Endothelial cell of umbilical vein (primary cell): Measurements from ENCODE around the gene CRYZL1. TPM values are rescaled to one million over a fixed set of nuclear protein-coding genes. Genes with fewer than 3 reads are reported as not detected.

ENCODE experiments used
- BruUV-seq: library from RNA; stranded (reverse); fragments of 400-500 nt; replicated peaks from 2 replicates; lab custom pipeline; 2021; lab: Mats Ljungman, UMichigan
- CTCF ChIA-PET: fragments of 300-600, 350-600 bp; sonication (Branson Sonifier 250); formaldehyde crosslinking; loops from one replicate; lab custom pipeline; 2021; ENCODE audit warnings: antibody characterized with exemption, inconsistent platforms; lab: Charles Lee
- POLR2A ChIA-PET: fragments of 300-600, 350-600 bp; sonication (Branson Sonifier 250); formaldehyde crosslinking; loops from one replicate; lab custom pipeline; 2021; ENCODE audit warnings: antibody characterized with exemption, inconsistent platforms; lab: Charles Lee
- DNase-seq: peaks from one replicate; pipeline ENCODE4 v3.0.0-alpha.2; 2011; ENCODE audit warnings: low read depth, low spot score
- FAIRE-seq: peaks from 2 replicates; lab custom pipeline; 2011; peaks lifted over from hg19 to GRCh38; lab: Jason Lieb, UNC
- H2AFZ ChIP-seq: 2 replicates; pipeline ENCODE4 v1.6.0; 2012; ENCODE audit warnings: low read depth, low read length, control low read depth, inconsistent platforms
- H3K27ac ChIP-seq: 2 replicates; pipeline ENCODE4 v1.5.1; 2011; ENCODE audit warnings: low read depth, mild to moderate bottlenecking, control low read depth, low read length, moderate library complexity; ENCODE audit not compliant: insufficient read depth
- H3K27me3 ChIP-seq, 2 experiments: 2 replicates each; pipeline versions ENCODE4 v1.6.0 to v1.6.1; 2011; ENCODE audit warnings: low read length in 2 of 2, mixed read lengths in 1 of 2; ENCODE audit not compliant: control insufficient read depth in 2 of 2, insufficient read depth in 2 of 2
- H3K36me3 ChIP-seq, 2 experiments: 2 replicates in 1 of 2; 3 replicates in 1 of 2; pipeline ENCODE4 v1.5.1; 2011; ENCODE audit warnings: low read length in 2 of 2, mild to moderate bottlenecking in 1 of 2, moderate library complexity in 1 of 2; ENCODE audit not compliant: control insufficient read depth in 2 of 2, insufficient read depth in 2 of 2; ENCODE audit errors: extremely low read depth in 1 of 2
- H3K4me1 ChIP-seq: 3 replicates; pipeline ENCODE4 v1.5.1; 2011; ENCODE audit warnings: mild to moderate bottlenecking, low read length; ENCODE audit not compliant: control insufficient read depth, insufficient read depth; ENCODE audit errors: extremely low read depth
- H3K4me2 ChIP-seq: 2 replicates; pipeline ENCODE4 v1.6.1; 2011; ENCODE audit warnings: low read length, control low read depth, mixed read lengths; ENCODE audit not compliant: insufficient read depth
- H3K4me3 ChIP-seq, 3 experiments: fragments of 200-600 bp in 1 of 3; sonication (generic), shearing (Covaris generic) in 1 of 3; replicated peaks in 1 of 3; 2 replicates each; pipeline ENCODE4 v1.5.1; 2011 to 2016; ENCODE audit warnings: control low read depth in 3 of 3, low read length in 3 of 3, mild to moderate bottlenecking in 2 of 3, inconsistent platforms in 1 of 3, low read depth in 1 of 3, moderate library complexity in 1 of 3; ENCODE audit not compliant: insufficient read depth in 1 of 3
- H3K79me2 ChIP-seq: 2 replicates; pipeline ENCODE4 v1.6.0; 2012; ENCODE audit warnings: low read length, inconsistent platforms; ENCODE audit not compliant: control insufficient read depth, insufficient read depth
- H3K9ac ChIP-seq: replicated peaks from 2 replicates; pipeline ENCODE3; 2011; ENCODE audit warnings: low read length, control low read depth; ENCODE audit not compliant: insufficient read depth; ENCODE audit errors: extremely low read depth
- H3K9me1 ChIP-seq: replicated peaks from 3 replicates; pipeline ENCODE4 v1.6.0; 2011; ENCODE audit warnings: mild to moderate bottlenecking, low read length; ENCODE audit not compliant: control insufficient read depth, insufficient read depth; ENCODE audit errors: extremely low read depth
- H3K9me3 ChIP-seq: replicated peaks from 2 replicates; pipeline ENCODE4 v1.5.1; 2012; ENCODE audit warnings: low read length, inconsistent platforms; ENCODE audit not compliant: control insufficient read depth, insufficient read depth
- H4K20me1 ChIP-seq: replicated peaks from 2 replicates; pipeline ENCODE3; 2011; ENCODE audit warnings: mild to moderate bottlenecking, low read length; ENCODE audit not compliant: control insufficient read depth, insufficient read depth; ENCODE audit errors: extremely low read depth
- CTCF ChIP-seq, 2 donors: IDR thresholded peaks; 1 replicate in 1 of 2; 2 replicates in 1 of 2; pipeline ENCODE4 v1.5.1; 2011; ENCODE audit warnings: low read length in 2 of 2, mild to moderate bottlenecking in 2 of 2, moderate library complexity in 2 of 2, control low read depth in 1 of 2, inconsistent platforms in 1 of 2, low read depth in 1 of 2; ENCODE audit not compliant: insufficient read depth in 1 of 2; ENCODE audit errors: extremely low read depth in 1 of 2
- EZH2 ChIP-seq: IDR thresholded peaks from 2 replicates; pipeline ENCODE4 v1.6.1; 2012; ENCODE audit warnings: borderline replicate concordance, low read depth, mild to moderate bottlenecking, moderate library complexity, low read length, inconsistent platforms; ENCODE audit not compliant: severe bottlenecking
- FOS ChIP-seq: IDR thresholded peaks from 2 replicates; pipeline ENCODE4 v1.6.1; 2011; ENCODE audit warnings: mild to moderate bottlenecking, low read length, moderate library complexity, borderline replicate concordance; ENCODE audit not compliant: insufficient read depth
- GATA2 ChIP-seq: IDR thresholded peaks from 2 replicates; pipeline ENCODE4 v1.7.0; 2011; ENCODE audit warnings: low read depth, mild to moderate bottlenecking, moderate library complexity, mixed read lengths, low read length; ENCODE audit not compliant: insufficient read length, insufficient read depth
- JUN ChIP-seq: IDR thresholded peaks from 2 replicates; pipeline ENCODE4 v1.6.1; 2011; ENCODE audit warnings: borderline replicate concordance, low read depth; ENCODE audit not compliant: insufficient read length, insufficient read depth
- MAX ChIP-seq: IDR thresholded peaks from 2 replicates; pipeline ENCODE4 v1.6.1; 2011; ENCODE audit not compliant: insufficient read depth, insufficient read length
- MYC ChIP-seq: IDR thresholded peaks from one replicate; pipeline ENCODE4 v1.6.1; 2011; ENCODE audit warnings: mild to moderate bottlenecking, low read depth, low read length
- POLR2A ChIP-seq: IDR thresholded peaks from 2 replicates; pipeline ENCODE4 v1.6.1; 2012; ENCODE audit warnings: low read depth, mild to moderate bottlenecking, control low read depth, low read length
- POLR2AphosphoS5 ChIP-seq: IDR thresholded peaks from 2 replicates; pipeline ENCODE4 v1.6.1; 2012; ENCODE audit warnings: low read depth, mild to moderate bottlenecking, control low read depth, low read length, moderate library complexity; ENCODE audit not compliant: insufficient read depth
- dilution Hi-C: fragments of 300-500 bp; cut with MboI; formaldehyde crosslinking; loops from one replicate; pipeline ENCODE4 v1.15.0; 2019; ENCODE audit warnings: low sequenced_read_pairs; ENCODE audit not compliant: extremely low pct_ligation_motif_present
- intact Hi-C: fragments of 100-400 bp; cut with micrococcal nuclease; formaldehyde crosslinking; loops from one replicate; pipeline ENCODE4 v1.10.0; 2022
- polyA plus RNA-seq, 4 experiments: library from polyadenylated mRNA; depleted of rRNA in 3 of 4; stranded (reverse) in 3 of 4; unstranded in 1 of 4; fragments of >200 nt; gene quantifications; 2 replicates each; pipeline versions ENCODE4 v1.2.1 to v1.2.3, GENCODE V29; 2011 to 2012; ENCODE audit warnings: missing spikeins in 1 of 4
- total RNA-seq: library from RNA; stranded (reverse); gene quantifications from 2 replicates; pipeline ENCODE4 v1.2.3, GENCODE V29; 2021

The CRYZL1 gene
- total and polyA plus RNA-seq, 2 donors (not counting 3 experiments of a cell fraction or from before 2014, with no cell fraction given) = 26.4 to 42.1 TPM

GRCh38 chr21:33550772-33551660 is 90.5 kb downstream of the CRYZL1 start:
- intact Hi-C loops (no loop called here), dilution Hi-C loops (no loop called here)
- TF ChIP-seq EZH2 (no peak), MYC (no peak), CTCF (IDR thresholded peaks at IDR 0.05; ENCODE audit: extremely low read depth in 1 of 2, insufficient read depth in 1 of 2, low read depth in 1 of 2, low read length in 2 of 2) (no peak), POLR2A (no peak), JUN (no peak), POLR2AphosphoS5 (no peak), FOS (no peak), GATA2 (no peak), MAX (no peak)
- peaks cover 41 to 71% of the 10 kb centered on the region in 2 experiments for H3K36me3 ChIP-seq
- no peak for DNase-seq
- no peak overlapping the region for H3K4me3 ChIP-seq
- H3K4me1 ChIP-seq = no peaks in the 10 kb centered on the region
- no peak overlapping the region for H3K4me2 ChIP-seq
- no peaks in the 10 kb centered on the region for H3K27me3 ChIP-seq
- H2AFZ ChIP-seq = no peak overlapping the region
- H4K20me1 ChIP-seq = peaks cover 19% of the 10 kb centered on the region
- POLR2A ChIA-PET = interaction anchor here (0.9 kb wide), 1 partner anchor 21 kb away, joined by 3 read pairs; no protein-coding TSS in a partner anchor
- CTCF ChIA-PET = interaction anchor here (1.9 kb wide), 1 partner anchor 54 kb away, joined by 10 read pairs; no protein-coding TSS in a partner anchor
- H3K9me1 ChIP-seq = no peaks in the 10 kb centered on the region
- no peak for FAIRE-seq
- no peak overlapping the region for H3K27ac ChIP-seq
- no TSS peak for BruUV-seq
- peaks cover 98% of the 10 kb centered on the region for H3K79me2 ChIP-seq
- no peak overlapping the region for H3K9ac ChIP-seq
- H3K9me3 ChIP-seq = no peaks in the 10 kb centered on the region
